Right cardiac atrium (tissue), 5 donors: ENCODE data around the gene TNS3. TPM values are rescaled to one million over a fixed set of nuclear protein-coding genes. Genes with fewer than 3 reads are reported as not detected.
"Not testable (repeated sequence)": the region's sequence is repeated elsewhere in the genome, so short reads cannot be mapped to it uniquely, and the experiment has no call there.

Source experiments
- ATAC-seq, 2 donors: fragments of 200-7000 bp; cut with Tn5 transposase; one replicate each; pipeline versions ENCODE4 v1.8.0 to v1.9.1; 2020; ENCODE audit warnings: moderate library complexity in 2 of 2, mild to moderate bottlenecking in 1 of 2
- DNase-seq, 3 donors: peaks; one replicate each; pipeline ENCODE4 v3.0.0-alpha.2; 2020
- H3K27ac ChIP-seq: one replicate; pipeline ENCODE4 v1.5.1; 2013; ENCODE audit warnings: mild to moderate bottlenecking, low read length, control low read depth, moderate library complexity
- H3K27me3 ChIP-seq: one replicate; pipeline ENCODE4 v1.6.1; 2013; ENCODE audit not compliant: control insufficient read depth, insufficient read depth
- H3K4me1 ChIP-seq: one replicate; pipeline ENCODE4 v1.6.1; 2013; ENCODE audit warnings: low read length; ENCODE audit not compliant: control insufficient read depth, insufficient read depth
- H3K4me3 ChIP-seq: one replicate; pipeline ENCODE4 v1.5.1; 2013; ENCODE audit warnings: low read length, control low read depth
- H3K9me3 ChIP-seq: one replicate; pipeline ENCODE4 v1.6.1; 2013; ENCODE audit warnings: low read length; ENCODE audit not compliant: control insufficient read depth
- WGBS: extraction: QIAGEN DNeasy Blood & Tissue Kit; methylation state at CpG from one replicate; pipeline ENCODE4 v1.1.7; 2013; 5-methylcytosine and 5-hydroxymethylcytosine counted together
- intact Hi-C, 4 donors: fragments of 100-400 bp; cut with DNase I; formaldehyde crosslinking; loops; one replicate each; pipeline versions ENCODE4 v1.11.0 to v1.14.0; 2022 to 2023
- polyA plus RNA-seq: library from polyadenylated mRNA; stranded (reverse); fragments of 200-250 nt; gene quantifications from one replicate; pipeline ENCODE4 v1.2.3, GENCODE V29; 2013
- total RNA-seq, 4 donors: library from RNA; stranded (reverse); fragmentation: NEBNext Ultra II Directional; extraction: Animal tissue kit (Norgen Biotek cat#: 25700); gene quantifications; one replicate each; pipeline ENCODE4 v1.2.1, GENCODE V29; 2021
- donor health status: healthy with polysubstance abuse.
- donor health status: DM: no; HTN: yes; CAD: no.
- donor health status: DM: no; HTN: no; CAD: no.
- donor health status: DM: no; HTN: yes; CAD: no; lungs with severe emphysema.
- donor health status: DM: yes; HTN: yes; CAD: no.

Gene TNS3
- total and polyA plus RNA-seq, 5 donors = 19.7 to 48.3 (median 40.4) TPM

DNA sequence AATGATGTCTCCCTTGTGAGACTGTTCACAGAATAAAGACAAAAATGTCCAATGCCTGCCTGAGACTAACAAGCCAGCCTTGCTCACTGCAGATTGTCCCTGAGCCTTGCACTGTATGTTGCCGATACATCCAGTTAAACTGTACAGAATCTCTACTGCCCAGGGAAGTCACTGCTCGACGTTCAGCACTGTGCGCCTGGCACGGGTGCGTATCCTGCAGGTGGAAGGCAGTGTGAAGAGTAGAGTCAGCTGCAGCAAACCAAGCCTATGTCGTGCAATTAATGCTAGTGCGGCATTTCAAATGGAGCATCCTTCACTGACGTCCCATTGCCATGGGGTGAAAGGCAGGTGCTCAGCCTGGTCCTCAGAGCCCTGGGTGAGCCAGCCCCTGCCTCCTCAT, 132.9 kb downstream of the TNS3 start:
- H3K27ac ChIP-seq = no peak overlapping the region
- no peaks in the 10 kb centered on the region for H3K27me3 ChIP-seq
- no peak for ATAC-seq
- intact Hi-C loops = loop anchor here in 2 of 4 donors (10.0 kb wide), 2 partner anchors 136 to 366 kb away; partner anchors contain the start of gene TNS3 (in 1 of the 2)
- no peaks in the 10 kb centered on the region for H3K9me3 ChIP-seq
- H3K4me1 ChIP-seq = peaks cover 17% of the 10 kb centered on the region
- no peak for DNase-seq
- 92% methylated on average over 9 of the region's 9 CpGs for WGBS
- H3K4me3 ChIP-seq = no peak overlapping the region

DNA sequence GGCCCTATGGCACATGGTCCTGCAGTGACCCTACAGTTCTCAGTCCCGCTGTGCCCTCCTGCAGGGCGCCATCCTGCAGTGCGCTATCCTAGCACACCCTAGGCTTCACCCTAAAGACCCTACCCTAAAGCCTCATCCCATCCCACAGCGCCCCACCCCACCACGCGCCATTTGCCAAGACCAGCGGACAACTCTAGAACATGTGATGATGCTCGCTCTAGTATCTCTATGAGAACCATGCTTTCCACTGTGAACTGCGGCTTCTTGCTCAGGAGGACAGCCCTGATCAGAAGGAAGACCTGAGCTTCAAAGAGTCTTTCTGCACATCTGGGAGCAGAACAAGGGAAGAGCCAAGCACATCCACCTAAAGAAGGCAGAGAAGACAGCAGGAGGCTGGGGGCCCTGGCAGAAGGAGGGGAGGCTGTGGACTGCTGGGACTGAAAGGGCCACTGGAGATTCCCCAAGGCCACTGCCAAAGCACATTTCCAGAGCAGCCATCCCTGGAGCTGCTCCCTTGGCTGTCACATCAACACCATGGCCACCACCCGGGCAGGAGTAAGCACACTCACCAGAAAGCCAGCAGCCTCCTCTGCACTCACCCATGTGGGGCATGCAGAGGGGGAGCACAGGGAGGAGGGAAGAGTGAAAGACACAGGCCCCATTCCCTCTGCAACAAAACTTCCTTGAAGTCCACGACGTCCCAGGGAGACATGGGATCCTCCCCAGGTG, 134.1 kb downstream of the TNS3 start:
- ATAC-seq (peak in 1 of 2 donors; percentile 16), DNase-seq (no peak)
- no peaks in the 10 kb centered on the region for H3K27me3 ChIP-seq
- intact Hi-C loops = loop anchor here in 2 of 4 donors (10.0 kb wide), 2 partner anchors 137 to 367 kb away; partner anchors contain the start of gene TNS3 (in 1 of the 2)
- H3K4me1 ChIP-seq = peaks cover 9% of the 10 kb centered on the region
- WGBS = 87% methylated on average over 12 of the region's 12 CpGs
- H3K4me3 ChIP-seq = no peak overlapping the region
- H3K27ac ChIP-seq = no peak overlapping the region
- no peaks in the 10 kb centered on the region for H3K9me3 ChIP-seq

DNA sequence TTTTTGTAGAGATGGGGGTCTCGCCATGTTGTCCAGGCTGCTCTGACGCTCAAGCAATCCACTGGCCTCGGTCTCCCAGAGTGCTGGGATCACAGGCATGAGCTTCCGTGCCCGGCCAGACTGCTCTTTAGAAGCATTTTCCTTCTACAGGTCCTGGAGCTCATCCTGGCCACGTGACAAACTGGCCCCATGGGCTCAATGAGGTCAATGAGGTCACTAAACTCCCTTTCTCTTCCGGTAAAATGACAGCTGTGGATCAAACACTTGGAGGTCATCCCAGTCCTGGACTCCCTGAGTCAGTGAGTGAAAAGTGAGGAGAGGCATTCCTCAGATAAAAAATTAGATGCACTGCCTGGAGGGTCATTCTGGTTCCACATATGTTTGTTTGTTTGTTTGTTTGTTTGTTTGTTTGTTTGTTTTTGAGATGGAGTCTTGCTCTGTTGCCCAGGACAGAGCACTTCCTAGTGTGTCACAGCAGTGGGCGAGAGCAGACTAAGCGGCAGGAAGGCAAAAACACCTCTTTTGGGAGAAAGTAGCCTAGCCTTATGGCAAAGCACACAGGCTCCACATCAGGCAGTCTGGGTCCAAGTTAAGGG, 134.9 kb downstream of the TNS3 start:
- Histone ChIP-seq H3K27ac (no peak overlapping the region), H3K9me3 (no peaks in the 10 kb centered on the region), H3K4me3 (no peak overlapping the region), H3K27me3 (no peaks in the 10 kb centered on the region), H3K4me1 (peaks cover 7% of the 10 kb centered on the region)
- ATAC-seq (no peak), DNase-seq (no peak)
- intact Hi-C loops = loop anchor here in 2 of 4 donors (10.0 kb wide), 2 partner anchors 138 to 368 kb away; partner anchors contain the start of gene TNS3 (in 1 of the 2)
- whole genome bisulfite sequencing = 62% methylated on average over 9 of the region's 9 CpGs

DNA sequence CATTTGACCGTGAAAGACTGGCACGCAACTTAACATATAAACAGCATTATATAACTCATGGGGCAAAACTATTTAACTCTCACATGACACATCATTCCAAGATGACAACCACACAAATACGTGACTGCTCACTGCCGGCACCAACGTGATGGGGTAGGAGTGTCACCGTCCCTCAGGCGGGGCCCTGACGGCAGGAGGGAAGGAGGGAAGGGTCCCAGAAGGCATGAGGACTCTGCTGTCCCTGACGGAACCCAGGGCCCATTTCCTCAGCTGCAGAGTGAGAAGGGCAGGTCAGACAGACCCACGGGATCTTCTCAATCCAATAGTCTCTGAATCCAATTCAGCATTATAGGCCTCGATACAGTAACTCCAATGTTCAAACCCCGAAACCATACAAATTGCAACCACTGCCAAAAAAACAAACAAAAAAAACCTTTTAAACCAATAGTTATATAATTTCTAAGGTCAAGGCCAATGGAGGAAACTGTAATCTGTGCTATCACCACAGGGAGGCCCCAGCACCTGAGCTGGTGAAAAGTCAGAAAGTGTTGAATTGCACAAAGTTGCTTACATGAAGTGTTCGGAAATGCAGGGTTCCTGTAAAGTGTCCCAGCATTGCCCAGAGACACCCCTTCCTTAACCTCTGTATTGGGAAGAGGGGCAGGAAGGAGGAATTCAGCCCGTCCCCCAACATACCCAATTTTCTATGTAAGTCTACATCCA, 137.4 kb downstream of the TNS3 start:
- Histone ChIP-seq H3K9me3 (no peaks in the 10 kb centered on the region), H3K27ac (no peak overlapping the region), H3K4me1 (peaks cover 8% of the 10 kb centered on the region), H3K27me3 (no peaks in the 10 kb centered on the region), H3K4me3 (no peak overlapping the region)
- WGBS = 76% methylated on average over 14 of the region's 14 CpGs
- DNase-seq (no peak), ATAC-seq (no peak)
- intact Hi-C loops = loop anchor here in 3 of 4 donors (5.0 to 10.0 kb wide), 3 partner anchors 140 to 373 kb away; partner anchors contain the start of gene TNS3 (in 1 of the 3)

DNA sequence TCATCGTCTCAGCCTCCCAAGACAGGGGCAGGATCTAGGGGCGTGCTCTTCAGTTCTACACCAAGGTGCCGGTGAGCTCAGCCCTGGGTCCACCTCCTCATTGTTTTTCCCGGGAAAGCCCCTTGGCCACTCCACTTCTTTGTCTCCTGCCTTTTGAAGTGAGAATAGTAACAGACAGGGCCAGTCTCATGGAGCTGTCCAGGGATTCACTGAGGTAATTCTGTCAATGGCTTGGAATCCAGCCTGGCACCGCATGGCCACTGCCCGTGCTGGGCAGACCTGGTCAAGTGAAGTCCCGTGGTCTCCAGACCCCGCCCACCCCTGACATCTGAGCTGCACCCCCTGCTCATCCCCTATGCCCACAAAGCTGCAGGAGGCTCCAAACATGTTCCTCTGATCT, 138.9 kb downstream of the TNS3 start:
- intact Hi-C loops = loop anchor here in 3 of 4 donors (5.0 to 10.0 kb wide), 3 partner anchors 142 to 374 kb away; partner anchors contain the start of gene TNS3 (in 1 of the 3)
- Histone ChIP-seq H3K27me3 (no peaks in the 10 kb centered on the region), H3K4me1 (peaks cover 8% of the 10 kb centered on the region), H3K27ac (no peak overlapping the region), H3K9me3 (no peaks in the 10 kb centered on the region), H3K4me3 (no peak overlapping the region)
- WGBS = 71% methylated on average over 8 of the region's 8 CpGs
- DNase-seq = no peak
- ATAC-seq = no peak

DNA sequence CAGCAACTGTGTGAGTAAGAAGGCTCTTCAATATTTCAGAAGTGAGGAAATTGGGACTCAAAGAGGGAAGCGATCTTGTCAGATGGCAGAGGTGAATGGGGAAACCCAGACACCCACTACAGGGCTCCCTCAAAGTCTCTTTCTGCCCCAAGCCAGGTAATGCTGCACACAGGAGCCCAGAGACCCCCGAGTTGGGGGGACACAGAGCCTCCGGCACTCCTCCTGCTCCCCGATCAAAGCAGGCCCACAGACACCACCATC, 139.4 kb downstream of the TNS3 start:
- Histone ChIP-seq H3K9me3 (no peaks in the 10 kb centered on the region), H3K27ac (no peak overlapping the region), H3K27me3 (no peaks in the 10 kb centered on the region), H3K4me3 (no peak overlapping the region), H3K4me1 (peaks cover 8% of the 10 kb centered on the region)
- 93% methylated on average over 4 of the region's 4 CpGs for WGBS
- ATAC-seq (no peak), DNase-seq (no peak)
- intact Hi-C loops = loop anchor here in 3 of 4 donors (5.0 to 10.0 kb wide), 3 partner anchors 142 to 375 kb away; partner anchors contain the start of gene TNS3 (in 1 of the 3)

DNA sequence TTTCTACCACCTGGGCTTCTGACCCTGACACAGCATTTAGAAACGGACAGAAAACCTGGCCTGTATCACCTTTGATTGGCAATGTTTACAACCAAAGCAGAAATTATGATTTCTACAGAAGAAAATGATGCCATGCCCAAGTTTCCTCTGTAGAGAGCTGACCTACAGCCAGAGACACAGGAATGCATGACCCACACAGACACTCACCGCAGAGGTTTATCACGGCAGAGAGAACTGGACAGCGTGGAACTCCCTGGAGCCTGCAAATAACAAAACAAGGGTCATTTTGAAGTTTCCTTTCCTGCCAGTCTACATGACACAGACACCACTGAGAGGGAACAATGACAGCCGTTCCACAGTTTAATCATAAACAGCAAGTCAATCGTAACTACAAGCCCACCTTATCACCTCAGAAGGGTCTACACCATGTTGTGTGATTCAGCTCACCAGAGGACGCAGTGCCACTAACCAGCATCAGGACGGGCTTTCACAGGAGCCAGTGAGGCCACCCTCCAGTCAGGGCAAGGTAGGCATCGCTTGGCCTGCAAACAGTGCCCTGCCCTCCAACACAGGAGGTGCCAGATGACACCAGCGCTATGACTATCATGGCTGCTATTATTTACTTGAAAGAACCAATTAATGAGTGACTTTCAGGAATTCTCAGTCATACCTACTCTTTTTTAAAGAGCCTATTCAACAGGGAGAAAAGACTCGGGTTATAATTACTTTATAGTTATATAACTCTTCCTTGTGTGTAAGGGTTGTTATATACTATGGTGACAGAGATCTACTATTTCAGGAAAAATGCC, 139.9 kb downstream of the TNS3 start:
- intact Hi-C loops = loop anchor here in 3 of 4 donors (5.0 to 10.0 kb wide), 3 partner anchors 143 to 375 kb away; partner anchors contain the start of gene TNS3 (in 1 of the 3)
- ATAC-seq = no peak
- no peaks in the 10 kb centered on the region for H3K27me3 ChIP-seq
- peaks cover 8% of the 10 kb centered on the region for H3K4me1 ChIP-seq
- H3K9me3 ChIP-seq = no peaks in the 10 kb centered on the region
- no peak for DNase-seq
- WGBS = 70% methylated on average over 11 of the region's 11 CpGs
- no peak overlapping the region for H3K4me3 ChIP-seq
- peak overlapping the region; percentile 51 for H3K27ac ChIP-seq

DNA sequence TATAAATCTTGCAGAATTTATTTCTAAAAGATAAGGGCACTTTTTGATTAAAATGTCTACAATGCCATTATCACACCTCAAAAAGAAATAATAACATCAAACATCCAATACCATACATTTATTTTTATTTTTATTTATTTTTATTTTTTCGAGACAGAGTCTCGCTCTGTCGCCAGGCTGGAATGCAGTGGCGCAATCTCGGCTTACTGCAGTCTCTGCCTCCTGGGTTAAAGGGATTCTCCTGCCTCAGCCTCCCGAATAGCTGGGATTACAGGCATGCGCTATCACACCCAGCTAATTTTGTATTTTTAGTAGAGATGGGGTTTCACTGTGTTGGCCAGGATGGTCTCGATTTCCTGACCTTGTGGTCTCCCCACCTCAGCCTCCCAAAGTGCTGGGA, 140.9 kb downstream of the TNS3 start:
- H3K27ac ChIP-seq, H3K27me3 ChIP-seq, H3K4me1 ChIP-seq, H3K9me3 ChIP-seq, ATAC-seq, H3K4me3 ChIP-seq, DNase-seq: not testable (repeated sequence)
- 88% methylated on average over 8 of the region's 8 CpGs for WGBS
- intact Hi-C loops = loop anchor here in 3 of 4 donors (5.0 to 10.0 kb wide), 3 partner anchors 144 to 376 kb away; partner anchors contain the start of gene TNS3 (in 1 of the 3)

DNA sequence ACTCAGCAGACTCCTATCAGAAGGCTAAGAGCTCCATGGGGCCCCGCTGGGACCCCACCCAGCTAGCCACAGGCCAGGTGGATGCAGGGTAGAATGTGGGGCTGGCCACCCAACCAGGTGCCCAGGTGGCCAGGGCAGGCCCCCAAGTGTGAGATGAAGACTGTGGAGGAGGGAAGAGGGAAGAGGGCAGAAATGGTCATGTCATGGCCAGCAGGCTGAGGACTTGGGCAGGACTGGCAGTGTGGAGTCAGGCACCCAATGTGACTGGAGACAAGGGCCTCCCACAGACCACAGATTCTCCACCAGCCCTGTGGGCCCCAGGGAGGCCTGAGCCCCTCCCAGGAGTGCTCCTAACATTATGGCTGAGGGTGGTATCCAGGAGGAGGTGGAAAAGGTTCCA, 141.6 kb downstream of the TNS3 start:
- 45% methylated on average over 1 of the region's 1 CpG for WGBS
- intact Hi-C loops = loop anchor here in 3 of 4 donors (5.0 to 10.0 kb wide), 3 partner anchors 144 to 377 kb away; partner anchors contain the start of gene TNS3 (in 1 of the 3)
- H3K9me3 ChIP-seq = no peaks in the 10 kb centered on the region
- H3K4me1 ChIP-seq = peaks cover 5% of the 10 kb centered on the region
- H3K4me3 ChIP-seq = no peak overlapping the region
- no peaks in the 10 kb centered on the region for H3K27me3 ChIP-seq
- no peak for ATAC-seq
- DNase-seq = no peak
- H3K27ac ChIP-seq = no peak overlapping the region

DNA sequence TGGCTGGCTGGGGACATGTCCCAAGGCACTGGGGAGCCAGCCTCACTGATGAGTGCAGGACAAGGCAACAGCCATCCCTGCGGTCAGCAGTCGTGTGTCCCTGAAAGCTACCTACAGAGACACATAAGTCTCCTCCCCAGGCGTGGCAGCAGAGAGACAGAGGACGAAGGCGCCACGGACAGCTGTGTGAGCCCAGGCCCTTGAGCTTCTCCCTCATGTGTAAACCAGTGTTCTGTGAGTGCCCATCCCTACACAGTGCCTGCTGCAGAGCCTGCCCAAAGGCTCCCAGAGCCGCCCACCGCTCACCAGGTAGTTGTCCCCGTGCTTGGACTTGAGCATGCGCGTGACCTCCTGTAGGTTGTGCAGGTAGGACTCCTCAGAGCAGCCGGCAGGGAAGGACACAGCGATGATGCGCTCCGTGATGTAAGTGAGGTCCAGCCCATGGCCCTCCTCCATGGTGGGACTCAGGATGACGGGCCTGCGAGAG, 142.7 kb downstream of the TNS3 start:
- DNase-seq (no peak), ATAC-seq (no peak)
- WGBS = 95% methylated on average over 17 of the region's 17 CpGs
- intact Hi-C loops = loop anchor here in 3 of 4 donors (5.0 to 10.0 kb wide), 3 partner anchors 136 to 376 kb away; no protein-coding TSS in a partner anchor
- H3K9me3 ChIP-seq = no peaks in the 10 kb centered on the region
- H3K27ac ChIP-seq = no peak overlapping the region
- H3K4me3 ChIP-seq = no peak overlapping the region
- H3K27me3 ChIP-seq = no peaks in the 10 kb centered on the region
- H3K4me1 ChIP-seq = peaks cover 3% of the 10 kb centered on the region
